Measurements from ENCODE around the gene LAMB3.

Gene LAMB3

GRCh38 chr1:209594440-209594839, 57.8 kb downstream of the LAMB3 start:
- DNase-seq, result no peak

DNA sequence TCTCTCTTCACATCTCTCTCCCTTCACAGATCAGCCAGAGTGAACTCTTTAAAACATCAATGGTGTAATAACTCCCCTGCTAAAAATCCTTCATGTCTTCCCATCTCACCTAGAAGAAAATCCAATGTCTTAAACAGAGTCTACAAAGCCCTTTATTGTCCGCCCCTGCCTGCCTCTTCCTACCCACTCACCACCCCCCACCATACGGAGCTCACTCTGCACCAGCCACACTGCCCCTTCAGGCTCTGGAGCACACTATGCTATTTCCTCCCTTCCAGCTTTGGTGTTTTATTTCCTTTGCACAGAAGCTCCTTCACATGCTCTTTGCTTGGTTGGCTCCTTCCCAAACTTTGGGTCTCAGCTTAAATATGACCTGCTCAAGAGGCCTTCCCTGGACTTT, 58.5 kb downstream of the LAMB3 start:
- DNase-seq, result no peak

GRCh38 chr1:209590405-209590804, 61.8 kb downstream of the LAMB3 start:
- no peak for DNase-seq

DNA sequence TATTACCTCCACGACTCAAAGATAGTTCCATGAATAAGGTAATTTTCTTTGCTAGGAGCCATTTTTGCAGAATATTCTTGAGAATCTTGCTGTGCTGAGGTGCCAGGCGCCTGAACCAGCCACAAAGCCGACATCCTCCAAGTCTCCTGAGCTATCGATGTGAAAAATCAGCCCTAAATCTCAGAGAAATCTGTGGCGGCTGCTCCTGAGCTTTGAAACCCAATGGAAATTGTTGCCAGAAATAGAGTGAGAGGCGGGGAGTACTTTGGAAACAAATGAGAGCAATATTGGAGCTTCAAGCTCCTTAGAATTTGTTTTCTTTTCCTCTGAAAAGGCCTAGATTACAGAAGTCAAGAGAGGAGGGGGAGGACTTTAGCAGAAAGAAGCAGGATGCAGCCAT, 62.4 kb downstream of the LAMB3 start:
- DNase-seq, result no peak

GRCh38 chr1:209589440-209589839, 62.8 kb downstream of the LAMB3 start:
- DNase-seq, result no peak

GRCh38 chr1:209587789-209588188, 64.4 kb downstream of the LAMB3 start:
- no peak for DNase-seq

DNA sequence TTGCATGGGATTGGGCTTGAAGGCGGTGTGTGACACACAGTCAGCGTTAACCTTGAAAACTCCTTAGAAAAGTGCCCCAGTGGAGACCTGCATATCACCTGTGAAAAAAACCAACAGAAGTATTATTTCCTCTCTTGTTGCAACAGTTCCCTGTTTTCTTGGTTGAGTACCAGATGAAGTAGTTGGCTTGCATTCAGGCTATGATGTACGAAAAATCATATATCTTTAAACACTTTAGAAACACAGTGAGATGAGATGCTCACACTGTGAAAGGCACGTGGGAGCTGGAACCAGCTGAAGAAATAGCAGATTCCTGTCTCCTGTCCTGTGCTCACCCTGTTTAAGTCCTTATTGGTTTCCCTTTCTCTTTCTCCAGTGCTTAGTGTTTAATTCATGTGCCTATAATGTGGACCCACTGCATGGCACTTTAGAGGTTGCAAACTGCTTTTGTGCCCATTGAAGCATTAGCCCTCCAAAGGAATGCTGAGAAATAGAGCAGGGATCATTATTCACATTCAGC, 65.9 kb downstream of the LAMB3 start:
- DNase-seq, result no peak

DNA sequence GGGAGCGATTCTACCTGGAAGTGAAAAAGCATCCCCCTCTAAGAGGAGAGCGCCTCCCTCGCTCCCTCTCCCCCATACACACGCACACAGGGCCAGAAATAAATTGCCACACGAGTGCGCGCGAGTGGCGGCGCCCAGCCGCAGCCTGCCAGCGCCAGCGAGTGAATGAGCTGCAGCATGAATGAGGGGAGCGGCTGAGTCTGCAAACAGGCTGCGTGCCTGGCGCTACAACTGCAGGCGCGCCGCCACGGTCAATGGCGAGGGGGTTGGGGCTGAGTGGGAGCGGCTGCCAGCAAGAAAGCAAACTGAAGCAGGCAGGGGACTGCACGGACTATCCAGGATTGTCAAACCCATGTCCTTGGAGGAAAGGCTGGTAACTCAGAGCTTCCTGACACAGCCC, 66.6 kb downstream of the LAMB3 start:
- no peak for DNase-seq

- DNase-seq, result no peak
Observed at GRCh38 chr1:209585197-209585596, 67.0 kb downstream of the LAMB3 start.

DNA sequence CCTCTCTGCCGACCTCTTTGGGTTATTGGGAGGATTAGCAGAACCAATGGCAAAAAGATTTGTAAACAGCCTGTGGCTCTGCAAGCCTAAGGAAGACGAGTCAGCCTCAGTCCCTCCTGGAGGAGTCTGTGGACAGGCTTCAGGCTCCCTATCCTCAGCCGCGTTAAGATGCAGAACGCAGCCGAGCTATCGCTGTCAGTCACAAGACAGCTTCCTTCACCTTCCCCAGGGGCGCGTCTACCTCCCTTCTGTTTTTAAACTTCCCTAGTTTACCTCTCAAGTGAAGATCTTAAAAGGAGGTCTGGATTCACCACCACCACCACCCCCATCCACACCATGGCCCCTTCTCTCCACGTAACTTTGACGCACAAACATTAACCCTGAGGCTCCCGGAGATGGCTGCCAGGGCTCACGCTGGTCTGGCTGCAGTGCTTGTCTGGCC, 68.0 kb downstream of the LAMB3 start:
- no peak for DNase-seq

GRCh38 chr1:209583408-209583807, 68.8 kb downstream of the LAMB3 start, which contains the start of gene CAMK1G:
TSS of gene CAMK1G (plus strand) at chr1:209583714. CDS start at chr1:209594984, 11,270 bp downstream.
- DNase-seq, result no peak

GRCh38 chr1:209580577-209580976, 71.6 kb downstream of the LAMB3 start:
- no peak for DNase-seq

GRCh38 chr1:209577346-209577745, 74.9 kb downstream of the LAMB3 start:
- no peak for DNase-seq

DNA sequence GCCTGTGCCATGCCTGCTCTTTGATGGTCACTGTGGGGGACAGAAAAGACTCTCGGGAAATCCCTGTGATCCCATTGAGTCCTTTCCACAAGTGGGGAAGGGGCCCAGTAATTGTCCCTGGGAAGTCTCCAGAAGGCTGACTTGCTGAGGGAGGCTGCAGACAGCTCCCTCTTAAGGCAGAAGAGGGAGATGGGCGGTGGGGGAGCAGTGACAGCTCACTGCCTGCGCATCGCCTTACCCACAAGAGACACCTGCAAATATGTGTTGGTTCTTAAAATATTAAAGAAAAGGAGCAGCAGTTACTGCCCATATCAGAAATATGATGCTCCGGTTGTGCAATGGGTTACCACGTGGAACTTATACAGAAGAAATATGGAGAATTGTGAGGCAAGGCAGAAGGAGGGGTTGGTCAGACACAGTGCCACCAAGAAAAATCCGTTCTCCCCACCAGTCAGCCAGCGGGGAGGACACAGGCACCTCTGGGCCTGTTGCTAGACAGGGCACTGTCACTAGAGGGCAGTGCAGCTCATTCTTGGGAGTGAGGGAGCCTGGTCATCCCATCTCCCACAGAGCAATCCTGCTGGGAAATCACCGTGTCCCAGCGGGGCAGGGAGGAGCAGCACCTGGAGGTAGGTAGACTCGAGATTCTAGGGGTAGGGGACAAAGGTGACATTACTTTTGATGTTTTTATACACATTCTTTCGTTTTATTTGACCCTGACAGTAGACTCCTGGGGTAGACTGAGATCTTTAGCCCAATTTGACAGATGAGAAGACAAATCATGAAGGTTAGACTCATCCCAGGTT, 75.6 kb downstream of the LAMB3 start:
- DNase-seq, result peak; percentile 67

- no peak for DNase-seq
Observed at GRCh38 chr1:209570743-209571142, 81.5 kb downstream of the LAMB3 start.

- peak; percentile 75 for DNase-seq
Observed at GRCh38 chr1:209569455-209570207, 82.6 kb downstream of the LAMB3 start.

DNA sequence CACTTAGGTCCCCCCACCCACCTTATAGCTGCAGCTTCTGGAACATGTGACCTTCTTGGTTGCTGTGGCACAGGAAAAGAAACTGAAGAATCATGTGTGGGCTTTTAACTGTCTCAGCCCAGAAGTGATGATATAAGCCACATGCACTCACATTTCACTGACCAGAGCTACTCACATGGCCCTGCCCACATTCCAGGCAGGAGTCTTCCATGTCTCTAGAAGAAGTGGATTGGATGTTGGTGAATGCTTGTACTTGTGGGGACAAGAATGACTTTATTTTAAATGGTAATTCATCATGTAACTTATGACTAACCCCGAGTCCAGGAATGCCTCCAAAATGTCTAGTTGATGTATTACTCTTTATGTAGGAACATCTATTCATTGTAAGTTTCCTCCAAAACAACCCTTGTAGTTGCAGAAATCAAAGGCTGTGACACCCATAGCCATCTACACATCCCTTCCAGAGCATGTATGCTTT, 84.5 kb downstream of the LAMB3 start:
- DNase-seq, result no peak

DNA sequence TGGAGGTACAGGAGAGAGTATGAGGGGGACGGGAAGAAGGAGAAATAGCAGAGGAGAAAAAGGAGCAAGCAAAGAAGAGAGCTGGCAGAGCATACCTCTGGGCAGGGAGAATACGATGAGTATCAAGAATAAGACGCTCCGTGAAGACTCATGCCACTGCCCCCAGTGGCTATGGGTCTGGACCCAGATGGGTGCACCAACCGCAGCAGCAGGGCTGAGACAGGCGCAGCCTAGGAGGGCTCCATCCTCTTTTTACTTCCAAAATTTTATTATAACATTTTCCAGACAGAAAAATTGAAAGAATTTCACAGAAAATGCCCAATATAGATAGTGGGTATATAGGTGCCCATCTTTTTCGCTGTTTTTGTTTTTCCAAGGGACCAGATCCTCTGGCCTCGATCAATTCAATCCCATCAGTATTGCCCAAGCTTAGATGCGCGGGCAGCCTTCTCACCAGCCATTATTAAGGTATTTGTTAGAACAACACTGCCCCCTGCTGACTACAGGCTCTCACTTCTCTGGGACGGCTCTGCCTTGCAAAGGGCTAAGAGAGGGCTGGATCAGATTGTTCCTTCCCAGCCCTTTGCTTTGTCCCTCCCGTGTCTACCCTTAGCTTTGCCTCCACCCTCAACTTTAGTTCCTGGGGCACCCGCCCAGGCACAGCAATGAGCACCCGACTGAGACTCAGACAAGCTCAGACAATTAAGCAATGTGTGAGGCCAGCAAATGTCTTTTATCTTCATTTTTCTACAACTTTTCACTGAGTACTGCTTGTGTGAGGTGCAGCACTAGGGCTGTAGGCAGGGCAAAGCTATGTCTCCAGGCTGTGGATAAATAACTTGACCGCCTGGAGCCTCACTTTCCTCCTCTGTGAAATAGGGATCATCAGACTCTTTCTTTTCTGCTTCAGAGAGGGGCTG, 86.2 kb downstream of the LAMB3 start:
- peak; percentile 69 for DNase-seq

Measured in stimulated activated CD4-positive, alpha-beta T cell treated with anti-CD3 and anti-CD28 coated beads, Interleukin-12 subunit alpha, Interleukin-12 subunit beta, amount 100 ng/mL, for 4 hours (primary cell).